HuH-7 (cell line): ENCODE results near the gene CALD1.

Source experiments
- DNase-seq: peaks from one replicate; pipeline ENCODE4 v3.0.0; 2011; ENCODE audit warnings: low spot score

Gene CALD1

DNA sequence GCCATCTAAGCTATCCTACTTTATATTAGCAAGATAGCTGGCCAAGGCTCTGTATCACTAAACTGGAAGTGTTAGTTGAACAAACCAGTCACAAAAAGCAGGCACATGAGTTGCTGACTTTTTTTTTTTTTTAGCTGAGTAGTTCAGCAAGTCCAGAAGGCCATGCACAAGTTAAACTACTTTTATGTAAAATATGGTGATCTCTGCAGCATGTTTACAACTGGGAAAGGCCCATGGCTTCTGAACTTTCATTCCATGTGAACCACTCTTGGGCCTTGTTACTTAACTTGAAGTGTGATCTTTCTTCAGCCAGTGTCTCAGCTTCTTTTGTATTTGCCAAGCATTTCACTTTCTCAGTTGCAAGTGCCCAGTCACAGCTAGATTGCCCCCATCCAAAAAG, 78.5 kb downstream of the CALD1 start:
- DNase-seq, result no peak

DNA sequence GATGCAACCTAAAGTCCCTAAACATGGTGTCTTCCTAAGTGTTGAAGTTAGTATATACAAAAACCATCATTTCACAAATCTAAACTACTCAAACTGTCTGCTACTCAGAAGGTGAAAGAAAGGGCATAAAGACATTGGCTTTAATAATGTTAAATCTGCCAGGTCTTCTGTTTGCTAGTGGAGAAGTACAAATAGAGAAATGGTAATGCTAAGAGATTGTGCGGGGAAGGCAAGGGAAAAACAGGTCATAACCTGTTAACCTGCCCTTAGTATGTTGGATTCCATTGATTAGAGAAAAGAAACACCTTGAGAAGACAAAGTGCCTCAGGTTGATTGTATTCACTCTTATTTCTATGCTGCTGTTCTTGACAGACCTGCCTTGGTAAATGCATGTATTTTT, 80.3 kb downstream of the CALD1 start:
- no peak for DNase-seq

DNA sequence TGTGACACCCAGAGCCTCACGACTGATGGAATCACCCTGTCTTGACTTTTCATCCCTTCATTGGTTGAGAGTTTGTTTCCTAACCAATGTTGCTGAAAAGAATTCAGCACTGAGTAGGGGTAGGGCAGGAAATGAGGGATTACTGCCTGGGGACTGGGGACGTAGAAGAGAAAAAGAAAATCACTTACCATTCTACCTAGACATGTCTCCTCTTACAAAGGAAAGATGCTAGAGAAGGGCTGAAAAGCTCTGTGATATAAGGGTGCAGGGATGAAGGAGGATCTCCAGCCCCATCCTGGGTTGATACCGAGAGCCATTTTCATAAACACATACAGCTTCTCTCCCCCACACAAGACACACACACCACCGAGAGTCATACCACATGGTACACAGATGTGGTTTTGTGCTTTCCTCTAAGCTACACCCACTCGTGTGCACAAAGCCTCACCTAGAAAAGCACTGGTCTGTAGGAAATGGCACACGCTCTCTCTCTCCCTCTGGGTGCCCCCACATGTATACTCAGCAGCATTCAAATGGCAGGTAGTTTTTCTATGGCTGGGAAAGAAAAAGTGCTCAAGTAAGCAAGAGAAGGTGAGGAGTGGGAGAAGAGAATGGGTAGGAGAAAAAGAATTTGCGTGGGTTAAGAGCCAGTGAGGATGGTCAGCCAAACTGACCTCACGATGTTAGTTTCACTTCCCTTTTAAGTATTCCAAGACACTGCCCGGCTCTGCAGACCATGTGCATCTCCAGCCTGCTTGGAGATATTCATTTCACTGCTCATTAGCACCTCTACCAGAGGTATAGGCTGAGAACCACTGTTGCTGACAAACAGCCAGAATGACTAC, 85.8 kb downstream of the CALD1 start:
- no peak for DNase-seq

DNA sequence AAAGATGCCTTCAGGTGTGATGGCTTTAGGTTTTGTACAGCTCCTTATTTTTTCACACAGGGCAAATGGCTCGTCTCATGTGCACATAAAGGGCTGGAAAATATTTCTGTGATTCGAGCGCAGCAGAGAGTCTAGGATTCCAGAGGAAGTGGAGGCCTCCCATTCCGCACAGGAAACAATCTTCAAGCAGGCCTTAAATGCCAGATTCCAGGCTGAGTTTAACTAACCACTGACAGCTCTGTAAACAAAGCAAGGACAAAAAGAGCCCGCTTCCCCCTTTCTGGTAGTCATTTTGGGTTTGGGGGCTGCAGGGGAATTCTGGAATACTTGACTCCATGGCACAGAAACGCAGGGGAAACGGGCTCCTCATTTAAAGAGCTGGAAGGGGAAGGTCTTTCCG, 87.2 kb downstream of the CALD1 start:
- no peak for DNase-seq

DNA sequence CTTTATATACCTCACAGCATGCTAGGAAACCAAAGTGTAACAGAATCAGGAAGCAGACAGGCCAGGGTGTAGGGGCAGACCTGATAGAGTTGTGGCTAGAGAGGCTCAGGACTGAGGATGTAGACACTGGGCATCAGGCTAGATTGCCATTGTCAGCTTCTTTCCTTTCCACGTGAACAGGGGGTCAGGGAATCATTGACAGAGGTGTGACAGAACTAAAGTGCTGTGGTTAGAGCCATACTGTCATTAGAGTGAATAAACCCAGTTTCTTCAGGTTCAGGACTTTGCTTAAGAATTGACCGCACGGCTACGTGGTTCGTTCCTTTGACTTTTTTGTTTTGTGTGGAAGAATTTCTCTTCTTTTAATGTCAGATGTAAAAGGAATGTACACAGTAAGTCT, 90.7 kb downstream of the CALD1 start:
- no peak for DNase-seq

DNA sequence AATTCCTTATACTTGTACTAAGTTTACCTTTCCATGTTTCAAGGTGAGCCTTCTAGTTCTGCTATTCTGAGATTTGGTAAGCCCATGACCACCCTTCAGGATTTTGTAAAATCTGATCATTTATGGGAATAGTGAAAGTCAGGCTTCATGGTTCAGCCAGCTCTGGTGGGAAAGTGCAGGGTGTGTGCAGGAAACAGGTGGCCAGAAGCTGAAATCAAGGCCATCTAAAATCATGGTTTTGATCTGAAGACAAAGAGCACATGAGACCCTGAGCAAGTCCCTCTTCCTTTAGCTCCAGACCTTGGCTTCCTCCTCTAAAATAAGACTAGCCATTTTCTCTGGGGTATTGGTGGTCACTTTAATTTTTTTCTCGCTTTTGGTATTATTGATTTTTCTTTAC, 91.3 kb downstream of the CALD1 start:
- DNase-seq, result no peak

DNA sequence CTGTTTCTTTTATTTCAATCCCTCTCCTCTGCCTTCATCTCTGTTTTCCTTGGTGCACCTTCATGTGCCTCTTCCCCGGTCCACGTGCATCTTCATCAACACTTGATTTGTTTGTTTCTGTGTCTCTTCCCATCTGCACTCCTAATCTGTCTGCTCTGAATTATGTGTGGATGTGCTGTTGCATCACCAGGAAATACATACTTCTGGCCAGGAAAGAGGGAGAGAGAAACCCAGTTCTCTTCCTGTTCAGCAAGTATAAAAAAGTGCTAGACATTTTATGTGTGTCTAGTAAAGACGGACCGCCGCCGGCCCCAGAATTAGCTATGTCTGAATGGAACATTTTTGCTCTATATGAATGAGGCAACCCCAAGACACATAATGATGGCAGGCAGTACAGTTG, 93.8 kb downstream of the CALD1 start:
- no peak for DNase-seq

DNA sequence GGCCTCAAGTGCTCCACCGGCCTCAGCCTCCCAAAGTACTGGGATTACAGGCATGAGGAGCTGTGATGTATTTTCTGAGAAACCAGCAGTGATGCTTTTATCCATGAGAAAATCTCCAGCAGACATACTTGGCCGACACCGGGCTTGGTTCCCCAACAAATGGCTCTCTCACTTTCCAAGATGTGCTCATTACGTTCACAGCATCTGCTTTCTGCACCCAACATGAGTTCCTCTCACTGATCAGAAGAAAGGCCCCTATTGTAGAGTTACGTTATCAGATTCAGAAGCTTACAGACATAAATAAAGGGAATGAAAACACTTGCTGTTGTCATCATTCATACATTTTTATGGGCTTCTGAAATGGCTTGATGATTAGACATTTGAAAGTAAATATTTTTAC, 95.0 kb downstream of the CALD1 start:
- no peak for DNase-seq

DNA sequence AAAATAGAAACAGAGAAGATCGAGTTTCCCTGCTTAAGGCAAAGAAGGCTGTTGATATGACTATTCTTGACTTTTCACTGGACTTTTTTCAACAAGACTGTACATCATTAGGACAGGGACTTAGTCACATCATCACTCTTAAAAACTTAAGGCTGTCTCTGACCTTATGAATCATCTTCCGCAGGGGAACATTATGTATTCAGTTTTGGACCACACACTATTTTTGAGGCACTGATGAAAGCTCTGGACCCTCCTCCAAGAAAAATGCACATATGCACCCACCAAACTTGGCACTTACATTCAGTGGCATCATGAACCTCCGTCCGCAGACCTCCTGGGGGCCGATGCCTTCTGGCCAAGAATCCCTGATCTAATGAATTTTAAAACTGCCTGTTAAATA, 96.4 kb downstream of the CALD1 start:
- no peak for DNase-seq

DNA sequence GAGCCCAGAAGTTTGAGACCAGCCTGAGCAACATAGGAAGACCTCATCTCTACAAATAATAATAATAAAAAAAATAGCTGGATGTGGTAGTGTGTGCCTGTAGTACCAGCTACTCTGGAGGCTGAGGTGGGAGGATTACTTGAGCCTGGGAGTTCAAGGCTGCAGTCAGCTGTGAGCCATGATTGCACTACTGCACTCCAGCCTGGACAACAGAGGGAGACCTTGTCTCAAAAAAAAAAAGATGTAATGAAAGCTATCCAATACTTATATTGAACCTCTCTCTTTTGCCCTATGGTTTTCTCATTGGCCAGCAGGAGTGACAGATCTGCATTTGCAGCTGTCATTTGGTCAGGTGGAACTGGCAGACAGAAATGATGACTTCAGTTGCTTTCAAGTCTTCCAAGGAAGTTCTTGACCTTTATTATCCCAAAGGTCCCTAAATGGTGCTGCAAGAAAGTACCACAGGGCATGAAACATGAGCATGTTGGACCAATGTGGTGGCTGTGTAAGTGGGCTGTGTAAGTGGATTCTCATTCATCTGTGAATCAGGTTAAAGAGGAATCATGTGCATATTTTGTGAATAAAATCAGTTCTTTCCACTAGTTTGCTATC, 99.4 kb downstream of the CALD1 start:
- DNase-seq, result no peak

DNA sequence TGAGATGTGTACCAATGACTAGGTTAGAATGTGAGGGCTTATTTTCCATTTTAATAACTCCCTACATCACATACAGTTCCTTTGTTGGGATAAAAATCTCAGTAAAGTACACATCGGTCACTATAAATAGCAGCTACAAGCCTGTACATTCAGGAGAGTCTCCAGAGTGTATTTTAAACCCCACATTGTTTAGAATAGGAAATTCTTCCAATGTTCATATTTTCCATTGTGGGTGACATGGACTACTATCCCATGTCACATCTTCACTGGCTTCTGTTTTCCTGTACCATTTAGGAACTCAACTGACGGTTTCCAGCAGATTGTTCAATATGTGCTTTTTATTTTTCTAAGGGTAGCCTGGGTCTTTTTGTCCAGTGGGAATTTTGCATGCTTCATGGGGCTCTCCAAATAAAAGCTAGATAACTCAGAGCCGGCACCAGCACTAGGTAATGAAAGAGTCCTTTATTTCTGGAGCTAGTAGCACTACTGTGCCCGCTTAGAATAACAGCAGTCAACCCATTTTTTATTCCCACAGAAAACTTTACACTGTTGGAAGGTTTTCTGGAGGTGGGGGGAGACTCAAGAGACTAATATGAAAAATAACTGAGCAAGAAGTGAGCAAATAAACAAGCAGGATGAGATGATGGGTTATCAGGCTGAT, 100.5 kb downstream of the CALD1 start:
- no peak for DNase-seq

DNA sequence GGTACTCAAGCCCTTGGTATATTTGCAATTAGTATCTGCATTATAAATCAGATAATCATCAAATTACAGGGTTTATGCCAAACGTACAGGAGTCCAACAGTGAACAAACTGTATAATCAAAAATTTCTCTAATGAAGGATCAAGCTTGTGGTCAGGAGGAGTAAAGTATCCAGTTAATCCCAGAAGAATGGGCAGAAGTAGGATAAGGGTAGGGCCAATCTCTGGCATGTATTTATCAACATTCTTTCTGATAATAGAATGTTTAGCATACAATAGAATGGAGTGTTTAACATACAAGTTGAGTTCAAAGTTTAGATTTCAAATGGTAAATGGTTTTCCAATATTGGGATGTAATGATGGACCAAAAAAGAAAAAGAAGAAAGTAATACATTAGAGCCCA, 103.0 kb downstream of the CALD1 start:
- DNase-seq, result no peak

DNA sequence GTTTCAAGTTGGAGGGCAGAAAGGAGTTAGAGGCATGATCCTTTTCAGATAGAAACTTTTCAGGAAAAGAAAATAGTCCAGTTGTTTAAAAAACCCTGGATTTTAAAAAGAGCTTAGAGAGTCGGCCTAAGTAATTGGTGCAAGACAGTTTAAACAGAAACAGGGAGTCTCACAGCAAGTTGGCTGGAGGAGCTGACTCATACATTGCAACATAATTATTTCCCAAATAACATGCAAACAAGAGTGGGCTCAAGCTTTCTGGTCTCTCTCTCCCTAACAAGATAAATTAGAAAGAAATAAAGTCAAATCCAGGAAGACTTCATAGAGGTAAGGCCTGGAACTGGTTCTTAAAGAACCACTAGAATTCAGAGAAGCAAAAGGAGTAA, 106.5 kb downstream of the CALD1 start:
- DNase-seq, result peak; percentile 24

DNA sequence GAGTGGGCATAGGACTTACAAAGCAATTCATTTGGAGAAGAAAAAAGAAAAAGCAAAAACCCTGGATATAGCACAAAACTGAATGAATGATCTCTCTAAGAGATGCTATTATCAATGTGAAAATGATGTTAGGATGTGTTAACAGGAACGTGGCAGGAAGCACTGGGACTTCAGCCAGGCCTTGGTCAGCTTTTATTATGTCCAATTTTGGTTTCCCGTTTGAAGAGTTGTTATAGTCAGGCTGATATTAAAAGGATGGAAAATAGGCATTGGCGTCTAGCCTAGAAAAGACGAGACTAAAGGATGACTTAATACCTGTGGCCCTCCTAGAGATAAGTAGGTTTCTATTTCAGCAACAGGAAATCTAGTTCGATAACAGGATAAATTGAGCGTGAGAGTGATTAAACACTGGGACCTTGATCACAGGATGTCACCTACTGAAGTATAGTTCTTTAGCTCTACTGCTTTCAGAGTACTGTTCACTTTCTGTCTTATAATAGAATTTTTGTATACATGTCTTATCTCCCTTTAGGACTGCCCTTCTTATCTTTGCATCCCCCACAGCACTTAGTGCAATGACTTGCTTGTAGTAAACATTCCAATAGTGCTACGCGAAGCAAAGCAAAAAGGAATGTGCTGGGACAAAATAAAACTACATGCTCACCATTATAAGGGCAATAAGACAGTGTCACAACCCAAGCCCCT, 107.1 kb downstream of the CALD1 start:
- DNase-seq, result peak; percentile 40

DNA sequence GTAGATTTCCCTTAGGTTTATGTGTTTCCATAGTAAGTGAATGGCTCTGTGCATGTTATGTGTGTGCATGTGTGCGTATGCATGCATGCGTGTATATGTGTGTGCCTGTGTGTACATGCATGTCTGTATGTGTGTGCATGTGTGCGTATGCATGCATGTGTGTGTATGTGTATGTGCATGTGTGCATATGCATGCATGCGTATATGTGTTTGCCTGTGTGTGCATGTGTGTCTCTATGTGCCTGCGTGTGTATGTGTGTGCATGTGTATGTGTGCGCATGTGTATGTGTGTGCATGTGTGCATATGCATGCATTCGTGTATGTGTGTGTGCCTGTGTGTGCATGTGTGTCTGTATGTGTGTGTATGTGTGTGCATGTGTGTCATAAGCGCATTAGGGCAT, 108.1 kb downstream of the CALD1 start:
- no peak for DNase-seq

DNA sequence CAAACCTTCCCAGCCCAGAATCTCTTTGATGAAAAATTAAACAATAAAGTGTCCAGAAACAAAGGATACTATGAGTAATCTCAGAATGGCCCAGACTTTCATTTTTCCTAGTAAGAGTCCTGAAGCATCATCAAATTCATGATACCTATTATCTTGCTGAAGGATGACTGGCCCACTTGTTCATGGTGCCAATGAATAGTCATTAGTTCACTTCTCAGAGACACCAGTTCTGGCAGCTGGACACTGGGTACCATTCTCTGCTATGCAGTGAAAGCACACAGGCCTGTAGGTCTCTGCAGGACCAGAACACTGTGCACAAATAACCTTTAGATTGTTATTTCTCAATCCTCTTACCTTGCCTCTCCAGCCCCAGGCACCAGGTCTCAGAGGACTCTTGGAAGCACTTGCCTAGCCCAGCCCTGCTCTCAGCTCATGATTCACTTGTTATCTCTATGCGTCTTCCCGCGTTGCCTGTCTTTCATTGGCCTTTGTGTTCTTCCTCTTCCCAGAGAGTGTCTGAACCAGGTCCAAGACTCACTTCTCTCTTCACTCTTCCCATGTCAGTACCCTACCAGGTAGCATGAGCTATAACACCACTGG, 108.8 kb downstream of the CALD1 start:
- no peak for DNase-seq

DNA sequence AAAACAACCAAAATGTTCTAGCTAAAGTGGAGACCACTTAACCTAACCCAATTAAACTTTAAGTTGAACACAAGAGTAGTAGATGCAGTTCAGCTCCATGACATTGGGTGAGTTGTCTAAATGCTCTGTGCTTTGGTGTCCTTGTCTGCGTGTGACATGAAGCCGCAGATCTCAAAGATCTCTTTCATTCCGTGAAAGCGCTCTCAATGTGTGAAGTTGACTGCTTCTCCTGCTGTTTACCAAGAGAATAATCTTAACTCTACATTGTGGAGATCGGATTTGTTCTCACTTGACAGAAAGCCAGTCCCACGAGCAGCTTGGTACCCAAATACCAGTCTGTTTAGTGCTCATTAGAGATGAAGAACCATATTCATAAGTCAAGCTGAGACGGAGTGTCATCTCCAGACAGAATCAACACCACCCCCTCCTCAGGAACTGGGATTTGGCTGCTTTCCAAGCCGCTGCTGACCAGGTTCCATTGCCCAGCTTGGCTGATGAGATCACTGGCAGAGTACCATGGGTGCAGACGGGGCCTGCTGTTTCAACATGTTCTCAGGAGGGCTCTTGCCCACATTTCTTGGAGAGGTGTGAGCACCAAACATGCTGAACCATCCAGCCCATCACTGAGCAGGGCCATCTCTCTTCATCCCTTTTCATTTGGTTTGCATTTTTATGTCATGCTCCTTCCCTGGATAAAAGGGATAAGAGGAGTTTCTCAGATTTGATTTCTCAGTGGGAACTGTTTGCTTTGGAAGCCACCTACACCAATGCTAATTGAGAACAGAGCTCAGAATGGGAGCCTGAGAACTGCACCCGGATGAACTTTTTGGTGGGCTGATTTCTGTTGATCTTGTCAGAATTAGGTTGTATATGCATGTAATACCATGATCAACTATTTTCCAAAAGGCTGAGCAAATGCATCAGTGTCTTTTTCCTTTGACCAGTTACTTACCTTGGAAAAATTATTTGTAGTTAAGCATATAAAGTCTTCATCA, 111.1 kb downstream of the CALD1 start:
- DNase-seq, result no peak

DNA sequence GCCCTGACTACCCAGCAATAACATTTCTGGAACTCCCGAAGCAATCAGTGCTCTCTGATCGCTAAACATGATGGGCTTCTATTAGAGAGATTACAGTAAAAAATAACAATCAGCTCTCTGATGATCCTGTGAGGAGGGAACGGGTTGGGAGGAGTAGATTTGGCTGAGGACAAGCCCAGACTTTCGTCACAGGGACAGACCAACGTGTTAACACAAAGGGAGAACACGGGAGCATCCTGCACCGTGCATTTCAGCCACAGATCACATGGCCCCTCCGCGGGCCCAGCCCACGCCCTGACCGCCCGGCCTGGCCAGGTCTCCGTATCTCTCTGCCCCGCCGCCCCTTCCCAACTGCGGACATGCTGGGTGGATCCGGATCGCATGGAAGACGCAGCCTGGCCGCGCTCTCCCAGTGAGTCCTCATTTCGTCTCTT, 111.8 kb downstream of the CALD1 start:
- peak; percentile 79 for DNase-seq

DNA sequence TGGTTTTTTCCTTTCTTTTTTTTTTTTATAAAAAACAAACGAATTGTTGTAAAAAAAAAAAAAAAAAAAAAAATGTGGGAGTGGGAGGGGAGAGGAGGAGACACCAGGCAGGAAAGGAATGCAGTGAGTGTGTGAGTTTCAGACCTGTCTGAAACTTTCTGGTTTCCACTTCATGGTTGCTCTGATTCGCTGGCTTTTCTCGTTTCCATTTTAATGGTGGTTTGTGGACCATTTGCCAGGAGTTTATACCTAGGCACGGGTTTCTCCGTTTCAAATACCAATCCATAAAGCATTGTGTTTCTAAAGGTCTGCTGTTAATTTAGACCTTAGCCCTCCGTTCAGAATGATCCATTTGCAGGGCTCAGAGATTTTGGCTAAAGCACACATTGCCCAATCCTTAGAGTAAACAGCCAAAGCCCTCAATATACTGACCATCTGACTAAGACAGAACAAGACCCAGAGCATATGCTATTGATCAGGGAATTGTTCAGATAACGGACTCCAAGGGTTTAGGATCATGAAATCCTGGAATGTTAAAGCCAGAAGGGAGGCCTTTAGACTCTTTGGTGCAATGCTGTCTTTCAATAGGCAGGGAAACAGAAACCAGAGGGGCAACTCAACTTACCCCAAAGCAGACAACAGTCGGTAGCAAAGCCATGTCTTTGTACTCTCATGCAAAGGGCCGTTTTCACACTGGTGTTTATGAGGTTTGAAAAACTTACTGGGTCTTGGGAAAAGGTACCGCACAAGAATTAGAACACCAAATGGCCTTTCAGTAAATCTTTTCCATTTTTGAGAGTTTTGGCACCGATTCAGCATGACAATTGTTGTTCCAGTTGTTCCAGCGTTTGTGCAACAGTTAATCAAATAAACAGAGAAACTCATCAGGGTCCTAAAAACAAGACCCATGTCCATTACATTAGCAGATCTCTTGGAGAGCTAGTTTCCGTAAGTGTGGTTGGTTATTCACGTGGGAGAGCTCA, 112.6 kb downstream of the CALD1 start:
- DNase-seq, result no peak

DNA sequence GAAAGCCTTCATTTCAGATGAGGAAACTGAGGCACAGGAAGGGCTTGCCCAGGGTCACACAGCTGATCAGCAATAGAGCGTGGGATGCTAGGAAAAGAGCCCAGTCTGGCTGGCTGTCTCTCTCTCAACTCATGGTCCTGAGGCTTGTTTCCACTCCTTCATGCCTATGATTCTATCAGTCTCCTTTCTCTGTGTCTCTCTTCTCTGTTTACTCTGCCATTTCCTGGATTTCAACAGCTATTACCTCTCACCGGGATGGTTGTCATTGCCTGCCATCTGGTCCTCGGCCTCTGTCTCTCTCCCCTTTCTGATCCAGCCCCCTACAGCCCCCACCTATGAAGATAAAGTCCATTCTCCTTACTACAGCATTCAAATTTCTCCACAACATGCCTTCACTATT, 113.5 kb downstream of the CALD1 start:
- peak; percentile 20 for DNase-seq
